Measurements from ENCODE around the gene IGFBP5.

GRCh38 chr2:216696321-216696720, 972 bp upstream of the IGFBP5 start:
- TF ChIP-seq CTCF (IDR thresholded peaks at IDR 0.05) (no peak), EP300 (IDR thresholded peaks at IDR 0.05) (no peak), POLR2A (IDR thresholded peaks at IDR 0.05) (no peak)

Measured in tibial nerve (tissue), 4 donors.